Measurements from ENCODE around the gene BICRA. TPM values are rescaled to one million over a fixed set of nuclear protein-coding genes. Genes with fewer than 3 reads are reported as not detected.
"Not testable (repeated sequence)": the region's sequence is repeated elsewhere in the genome, so short reads cannot be mapped to it uniquely, and the experiment has no call there.

The BICRA gene
- total RNA-seq, 1 donor from 2014 or later, result 15.6 TPM

DNA sequence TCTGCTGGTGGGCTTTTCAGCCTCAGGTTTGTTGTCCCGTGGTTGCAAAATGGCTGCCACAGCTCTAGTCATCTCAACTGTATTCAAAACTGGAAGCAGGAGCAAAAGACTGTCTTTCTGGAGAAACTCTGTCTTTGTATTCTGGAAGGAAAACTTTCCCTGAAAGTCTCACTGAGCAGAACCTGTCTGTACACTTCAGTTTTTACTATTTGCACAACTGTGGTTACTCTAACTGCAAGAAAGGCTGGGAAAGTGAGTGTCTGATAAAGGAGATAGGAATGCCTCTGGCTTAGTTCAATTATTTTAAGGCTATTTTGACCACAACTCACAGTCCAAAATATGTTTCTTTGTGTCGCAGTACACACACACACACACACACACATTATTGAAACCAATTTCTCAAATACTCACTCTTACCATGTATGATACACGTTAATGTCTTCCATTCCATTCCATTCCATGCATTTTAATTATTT, 54.5 kb downstream of the BICRA start:
- peaks cover 7% of the 10 kb centered on the region for H3K27me3 Mint-ChIP-seq (ENCODE audit: insufficient read depth, low read depth)
- H4K20me1 ChIP-seq (ENCODE audit: low read depth), result peaks cover 90% of the 10 kb centered on the region
- no peak overlapping the region for H3K4me3 Mint-ChIP-seq
- no peak overlapping the region for H2AFZ ChIP-seq (replicated peaks)
- H3K4me3 ChIP-seq, result no peak overlapping the region
- no peaks in the 10 kb centered on the region for H3K36me3 ChIP-seq
- H3K9ac ChIP-seq, result no peak overlapping the region
- H3K4me2 ChIP-seq, result no peak overlapping the region
- peaks cover 5% of the 10 kb centered on the region for H3K36me3 Mint-ChIP-seq
- no peaks in the 10 kb centered on the region for H3K27me3 ChIP-seq
- no peaks in the 10 kb centered on the region for H3K4me1 ChIP-seq
- no peaks in the 10 kb centered on the region for H3K9me3 ChIP-seq (ENCODE audit: low read depth)
- no peak overlapping the region for H3K27ac Mint-ChIP-seq
- no peaks in the 10 kb centered on the region for H3F3A ChIP-seq (ENCODE audit: low read depth)
- H3K79me2 ChIP-seq (ENCODE audit: low read depth), result peaks cover 71% of the 10 kb centered on the region
- H3K9me3 Mint-ChIP-seq, result no peaks in the 10 kb centered on the region
- peaks cover 49% of the 10 kb centered on the region for H3K4me1 Mint-ChIP-seq
- DNase-seq (ENCODE audit: low spot score), result no peak
- H3K27ac ChIP-seq, result no peak overlapping the region
- TF ChIP-seq EZH2phosphoT487 (IDR thresholded peaks at IDR 0.05) (no peak), EZH2 (IDR thresholded peaks at IDR 0.05) (no peak)
- TF ChIP-seq, protein P1, sequence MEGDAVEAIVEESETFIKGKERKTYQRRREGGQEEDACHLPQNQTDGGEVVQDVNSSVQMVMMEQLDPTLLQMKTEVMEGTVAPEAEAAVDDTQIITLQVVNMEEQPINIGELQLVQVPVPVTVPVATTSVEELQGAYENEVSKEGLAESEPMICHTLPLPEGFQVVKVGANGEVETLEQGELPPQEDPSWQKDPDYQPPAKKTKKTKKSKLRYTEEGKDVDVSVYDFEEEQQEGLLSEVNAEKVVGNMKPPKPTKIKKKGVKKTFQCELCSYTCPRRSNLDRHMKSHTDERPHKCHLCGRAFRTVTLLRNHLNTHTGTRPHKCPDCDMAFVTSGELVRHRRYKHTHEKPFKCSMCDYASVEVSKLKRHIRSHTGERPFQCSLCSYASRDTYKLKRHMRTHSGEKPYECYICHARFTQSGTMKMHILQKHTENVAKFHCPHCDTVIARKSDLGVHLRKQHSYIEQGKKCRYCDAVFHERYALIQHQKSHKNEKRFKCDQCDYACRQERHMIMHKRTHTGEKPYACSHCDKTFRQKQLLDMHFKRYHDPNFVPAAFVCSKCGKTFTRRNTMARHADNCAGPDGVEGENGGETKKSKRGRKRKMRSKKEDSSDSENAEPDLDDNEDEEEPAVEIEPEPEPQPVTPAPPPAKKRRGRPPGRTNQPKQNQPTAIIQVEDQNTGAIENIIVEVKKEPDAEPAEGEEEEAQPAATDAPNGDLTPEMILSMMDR (IDR thresholded peaks at IDR 0.05), result no peak

DNA sequence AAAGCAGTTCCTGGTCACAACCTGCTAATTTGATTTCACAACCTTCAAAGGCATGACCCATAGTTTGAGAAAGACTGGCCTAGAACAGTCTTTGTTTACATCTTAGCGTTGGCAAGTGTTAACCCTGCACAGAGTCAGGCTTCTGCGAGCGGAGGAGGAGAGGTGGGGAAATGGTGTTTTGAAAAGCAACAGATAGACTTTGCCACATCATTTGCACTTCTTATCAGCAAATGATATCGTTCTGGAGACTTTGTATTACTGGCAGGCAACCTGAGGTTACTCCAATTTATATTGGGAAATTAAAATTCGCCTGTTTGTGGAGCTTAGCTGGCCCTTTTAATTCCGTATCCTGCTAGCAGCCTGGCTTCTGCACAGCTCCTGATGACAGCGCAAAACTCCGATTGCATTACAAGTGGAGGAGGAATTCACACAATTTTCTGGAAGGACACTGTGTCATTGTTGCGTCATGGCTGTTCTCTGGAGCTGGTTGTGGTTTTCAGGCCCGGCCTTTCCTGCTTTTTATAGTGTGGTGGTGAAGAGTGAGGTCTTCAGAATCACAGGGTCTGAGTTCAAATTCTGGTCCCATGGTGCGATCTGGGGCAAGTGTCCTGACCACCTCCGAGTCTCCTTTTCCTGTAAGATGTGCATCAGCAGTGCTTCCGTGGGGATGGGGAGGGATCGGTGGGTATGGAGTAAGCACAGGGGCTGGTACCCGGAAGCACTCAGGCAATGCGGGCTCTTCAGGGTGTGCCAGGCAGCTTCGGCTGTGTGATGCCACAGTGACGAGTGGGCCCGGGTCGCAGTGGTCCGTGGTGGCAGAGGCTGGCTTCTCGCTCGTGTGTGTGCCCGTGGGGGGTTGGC, 55.2 kb downstream of the BICRA start:
- no peaks in the 10 kb centered on the region for H3K9me3 Mint-ChIP-seq
- H3K9ac ChIP-seq, result no peak overlapping the region
- peaks cover 46% of the 10 kb centered on the region for H3K4me1 Mint-ChIP-seq
- H4K20me1 ChIP-seq (ENCODE audit: low read depth), result peaks cover 87% of the 10 kb centered on the region
- H3K4me3 ChIP-seq, result no peak overlapping the region
- no peak overlapping the region for H3K27ac ChIP-seq
- H3K79me2 ChIP-seq (ENCODE audit: low read depth), result peaks cover 71% of the 10 kb centered on the region
- no peaks in the 10 kb centered on the region for H3K4me1 ChIP-seq
- H3K27me3 ChIP-seq, result no peaks in the 10 kb centered on the region
- TF ChIP-seq, protein P1 (IDR thresholded peaks at IDR 0.05), result no peak
- no peak for TF ChIP-seq EZH2 (IDR thresholded peaks at IDR 0.05)
- TF ChIP-seq EZH2phosphoT487 (IDR thresholded peaks at IDR 0.05), result no peak
- H3K36me3 Mint-ChIP-seq, result peaks cover 7% of the 10 kb centered on the region
- no peak for DNase-seq (ENCODE audit: low spot score)
- H3K27me3 Mint-ChIP-seq (ENCODE audit: insufficient read depth, low read depth), result peaks cover 7% of the 10 kb centered on the region
- H3K4me2 ChIP-seq, result no peak overlapping the region
- no peaks in the 10 kb centered on the region for H3K36me3 ChIP-seq
- no peak overlapping the region for H3K27ac Mint-ChIP-seq
- no peak overlapping the region for H3K4me3 Mint-ChIP-seq
- H3K9me3 ChIP-seq (ENCODE audit: low read depth), result no peaks in the 10 kb centered on the region
- no peaks in the 10 kb centered on the region for H3F3A ChIP-seq (ENCODE audit: low read depth)
- H2AFZ ChIP-seq (replicated peaks), result no peak overlapping the region

DNA sequence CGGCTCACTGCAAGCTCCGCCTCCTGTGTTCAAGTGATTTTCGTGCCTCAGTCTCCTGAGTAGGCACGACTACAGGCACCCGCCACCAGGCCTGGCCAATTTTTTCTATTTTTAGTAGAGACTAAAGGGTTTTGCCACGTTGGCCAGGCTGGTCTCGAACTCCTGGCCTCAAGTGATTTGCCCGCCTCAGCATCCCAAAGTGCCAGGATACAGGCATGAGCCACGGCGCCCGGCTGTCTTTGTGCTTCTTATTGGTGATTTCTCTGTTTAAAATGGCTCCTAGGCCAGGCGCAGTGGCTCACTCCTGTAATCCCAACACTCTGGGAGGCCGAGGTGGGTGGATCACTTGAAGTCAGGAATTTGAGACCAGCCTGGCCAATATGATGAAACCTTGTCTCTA, 59.6 kb downstream of the BICRA start:
- not testable (repeated sequence) for H3K9me3 Mint-ChIP-seq; H3K27me3 ChIP-seq; H3K27ac ChIP-seq; H3K27ac Mint-ChIP-seq; H3K27me3 Mint-ChIP-seq (ENCODE audit: insufficient read depth, low read depth); H3K4me2 ChIP-seq; H3K4me1 ChIP-seq; H3K9me3 ChIP-seq (ENCODE audit: low read depth); DNase-seq (ENCODE audit: low spot score); H3K4me3 ChIP-seq; H3K4me3 Mint-ChIP-seq; H3K9ac ChIP-seq; H2AFZ ChIP-seq (replicated peaks); H3F3A ChIP-seq (ENCODE audit: low read depth); H3K36me3 ChIP-seq
- H4K20me1 ChIP-seq (ENCODE audit: low read depth), result peaks cover 59% of the 10 kb centered on the region
- H3K79me2 ChIP-seq (ENCODE audit: low read depth), result peaks cover 70% of the 10 kb centered on the region
- Mint-ChIP-seq H3K4me1 (peaks cover 19% of the 10 kb centered on the region), H3K36me3 (peaks cover 15% of the 10 kb centered on the region)

DNA sequence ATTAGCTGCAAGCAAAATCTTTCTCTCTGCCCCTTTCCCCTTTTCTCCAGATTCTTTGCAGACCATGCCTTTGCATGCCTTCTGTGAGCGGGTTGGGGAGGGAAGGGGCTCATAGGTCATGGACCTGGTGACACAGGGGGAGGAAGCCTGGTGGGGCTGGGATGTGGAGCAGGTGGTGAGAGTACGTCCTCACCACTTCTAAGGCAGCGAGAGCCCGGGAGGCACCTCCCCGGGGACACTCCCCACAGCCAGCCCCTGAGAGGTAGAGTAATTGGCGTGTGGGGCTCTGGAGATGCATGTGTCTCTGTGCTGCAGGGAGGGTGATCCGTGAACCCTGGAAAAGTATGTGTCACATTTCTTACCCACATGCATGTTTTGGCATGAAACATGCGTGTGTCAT, 61.8 kb downstream of the BICRA start:
- Mint-ChIP-seq H3K27ac (no peak overlapping the region), H3K27me3 (ENCODE audit: insufficient read depth, low read depth) (peaks cover 5% of the 10 kb centered on the region), H3K36me3 (peaks cover 27% of the 10 kb centered on the region), H3K9me3 (no peaks in the 10 kb centered on the region), H3K4me3 (no peak overlapping the region), H3K4me1 (peaks cover 15% of the 10 kb centered on the region)
- no peak overlapping the region for H3K4me2 ChIP-seq
- peaks cover 43% of the 10 kb centered on the region for H4K20me1 ChIP-seq (ENCODE audit: low read depth)
- no peaks in the 10 kb centered on the region for H3K36me3 ChIP-seq
- H3K27me3 ChIP-seq, result no peaks in the 10 kb centered on the region
- no peaks in the 10 kb centered on the region for H3K9me3 ChIP-seq (ENCODE audit: low read depth)
- no peak overlapping the region for H3K4me3 ChIP-seq
- H3K9ac ChIP-seq, result no peak overlapping the region
- no peak overlapping the region for H2AFZ ChIP-seq (replicated peaks)
- H3K4me1 ChIP-seq, result no peaks in the 10 kb centered on the region
- H3K27ac ChIP-seq, result no peak overlapping the region
- DNase-seq (ENCODE audit: low spot score), result no peak
- peaks cover 49% of the 10 kb centered on the region for H3K79me2 ChIP-seq (ENCODE audit: low read depth)
- no peaks in the 10 kb centered on the region for H3F3A ChIP-seq (ENCODE audit: low read depth)
- no peak for TF ChIP-seq EZH2 (IDR thresholded peaks at IDR 0.05)
- no peak for TF ChIP-seq EZH2phosphoT487 (IDR thresholded peaks at IDR 0.05)
- TF ChIP-seq, protein P1 (IDR thresholded peaks at IDR 0.05), result no peak

Data from neural progenitor cell (in vitro differentiated cells).